ENCODE data around the gene SPINK1.

DNA sequence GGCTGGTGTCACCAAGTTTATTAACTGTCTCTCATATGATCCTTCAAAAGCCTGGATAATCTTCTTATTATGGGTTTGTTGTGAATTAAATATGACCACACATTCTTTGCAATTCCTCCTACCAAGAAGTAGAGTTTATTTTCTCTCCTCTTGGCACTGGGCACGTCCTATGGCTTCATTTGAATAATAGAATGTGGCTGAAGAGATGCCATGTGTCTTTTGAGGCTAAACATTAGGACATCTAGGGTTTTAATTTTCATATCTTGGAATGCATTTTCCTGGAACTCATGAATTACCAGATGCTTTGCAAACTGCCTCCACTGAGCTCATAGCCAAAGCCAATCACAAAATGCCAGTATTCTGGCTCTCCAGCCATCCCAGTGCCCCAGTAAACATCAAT, 27.1 kb upstream of the SPINK1 start:
- no peak for TF ChIP-seq GATA2 (IDR thresholded peaks at IDR 0.05; ENCODE audit: low read depth, low read length)
- TF ChIP-seq GATA3 (IDR thresholded peaks at IDR 0.05; ENCODE audit: low read depth, low read length), result no peak

Data from SH-SY5Y (cell line).